IMR-90 (cell line): ENCODE measurements around the gene NEK5.

Experiments used
- RCOR1 ChIP-seq: IDR thresholded peaks from 2 replicates; pipeline ENCODE4 v1.6.1; 2012; ENCODE audit warnings: mild to moderate bottlenecking, low read length, improper control_type of control experiment; ENCODE audit not compliant: insufficient replicate concordance
- TF ChIP-seq, protein P1 (sequence below): conservative IDR thresholded peaks from 2 replicates; pipeline ENCODE4 v1.5.1; 2012; ENCODE audit warnings: mild to moderate bottlenecking, low read depth, low read length, improper control_type of control experiment

DNA sequence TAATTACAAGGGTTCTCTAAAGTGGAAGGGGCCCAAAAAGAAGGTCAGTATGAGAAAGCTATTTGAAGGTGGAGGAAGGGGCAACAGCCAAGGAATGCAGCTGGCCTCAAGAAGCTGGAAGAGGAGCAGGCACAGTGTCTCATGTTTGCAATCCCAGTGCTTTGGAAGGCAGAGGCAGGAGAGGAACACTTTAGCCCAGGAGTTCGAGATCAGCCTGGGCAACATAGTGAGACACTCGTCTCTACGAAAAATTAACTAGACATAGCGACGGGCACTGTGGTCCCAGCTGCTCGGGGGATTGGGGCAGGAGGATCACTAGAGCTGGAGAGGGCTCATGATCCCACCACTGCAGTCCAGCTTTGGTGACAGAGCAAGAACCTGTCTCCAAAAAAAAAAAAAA, 31.2 kb upstream of the NEK5 start:
- TF ChIP-seq, protein P1, sequence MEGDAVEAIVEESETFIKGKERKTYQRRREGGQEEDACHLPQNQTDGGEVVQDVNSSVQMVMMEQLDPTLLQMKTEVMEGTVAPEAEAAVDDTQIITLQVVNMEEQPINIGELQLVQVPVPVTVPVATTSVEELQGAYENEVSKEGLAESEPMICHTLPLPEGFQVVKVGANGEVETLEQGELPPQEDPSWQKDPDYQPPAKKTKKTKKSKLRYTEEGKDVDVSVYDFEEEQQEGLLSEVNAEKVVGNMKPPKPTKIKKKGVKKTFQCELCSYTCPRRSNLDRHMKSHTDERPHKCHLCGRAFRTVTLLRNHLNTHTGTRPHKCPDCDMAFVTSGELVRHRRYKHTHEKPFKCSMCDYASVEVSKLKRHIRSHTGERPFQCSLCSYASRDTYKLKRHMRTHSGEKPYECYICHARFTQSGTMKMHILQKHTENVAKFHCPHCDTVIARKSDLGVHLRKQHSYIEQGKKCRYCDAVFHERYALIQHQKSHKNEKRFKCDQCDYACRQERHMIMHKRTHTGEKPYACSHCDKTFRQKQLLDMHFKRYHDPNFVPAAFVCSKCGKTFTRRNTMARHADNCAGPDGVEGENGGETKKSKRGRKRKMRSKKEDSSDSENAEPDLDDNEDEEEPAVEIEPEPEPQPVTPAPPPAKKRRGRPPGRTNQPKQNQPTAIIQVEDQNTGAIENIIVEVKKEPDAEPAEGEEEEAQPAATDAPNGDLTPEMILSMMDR = no peak
- no peak for TF ChIP-seq RCOR1
